Neural crest cell (in vitro differentiated cells): ENCODE measurements around the gene UGT1A10. TPM values are rescaled to one million over a fixed set of nuclear protein-coding genes. Genes with fewer than 3 reads are reported as not detected.

Experiments
- DNase-seq: peaks from one replicate; pipeline ENCODE4 v3.0.0; 2021; ENCODE audit warnings: low read depth, mixed read lengths, low spot score
- H3K27ac Mint-ChIP-seq: one replicate; pipeline ENCODE4 v1.8.0; 2021; ENCODE audit warnings: mild to moderate bottlenecking, mixed read lengths; ENCODE audit not compliant: unreplicated experiment
- H3K27me3 Mint-ChIP-seq: 2 replicates; pipeline ENCODE4 v1.8.0; 2021; ENCODE audit warnings: low read depth, mild to moderate bottlenecking, mixed read lengths
- H3K36me3 Mint-ChIP-seq: 2 replicates; pipeline ENCODE4 v1.8.0; 2021; ENCODE audit warnings: low read depth, mild to moderate bottlenecking, mixed read lengths
- H3K4me1 Mint-ChIP-seq: 2 replicates; pipeline ENCODE4 v1.8.0; 2021; ENCODE audit warnings: mixed read lengths
- H3K4me3 Mint-ChIP-seq: one replicate; pipeline ENCODE4 v1.8.0; 2021; ENCODE audit warnings: mild to moderate bottlenecking, mixed read lengths
- H3K9me3 Mint-ChIP-seq: 2 replicates; pipeline ENCODE4 v1.8.0; 2021; ENCODE audit warnings: mixed read lengths
- total RNA-seq: library from RNA; stranded (reverse); gene quantifications from 2 replicates; pipeline ENCODE4 v1.2.1, GENCODE V29; 2021
- TF ChIP-seq, protein P1 (sequence below): fragments of 200-600 bp; sonication (generic); conservative IDR thresholded peaks from 2 replicates; pipeline ENCODE4 v1.5.0; 2021; ENCODE audit warnings: antibody characterized with exemption, mild to moderate bottlenecking

UGT1A10 gene
- total RNA-seq, 1 donor from 2014 or later = not detected

DNA sequence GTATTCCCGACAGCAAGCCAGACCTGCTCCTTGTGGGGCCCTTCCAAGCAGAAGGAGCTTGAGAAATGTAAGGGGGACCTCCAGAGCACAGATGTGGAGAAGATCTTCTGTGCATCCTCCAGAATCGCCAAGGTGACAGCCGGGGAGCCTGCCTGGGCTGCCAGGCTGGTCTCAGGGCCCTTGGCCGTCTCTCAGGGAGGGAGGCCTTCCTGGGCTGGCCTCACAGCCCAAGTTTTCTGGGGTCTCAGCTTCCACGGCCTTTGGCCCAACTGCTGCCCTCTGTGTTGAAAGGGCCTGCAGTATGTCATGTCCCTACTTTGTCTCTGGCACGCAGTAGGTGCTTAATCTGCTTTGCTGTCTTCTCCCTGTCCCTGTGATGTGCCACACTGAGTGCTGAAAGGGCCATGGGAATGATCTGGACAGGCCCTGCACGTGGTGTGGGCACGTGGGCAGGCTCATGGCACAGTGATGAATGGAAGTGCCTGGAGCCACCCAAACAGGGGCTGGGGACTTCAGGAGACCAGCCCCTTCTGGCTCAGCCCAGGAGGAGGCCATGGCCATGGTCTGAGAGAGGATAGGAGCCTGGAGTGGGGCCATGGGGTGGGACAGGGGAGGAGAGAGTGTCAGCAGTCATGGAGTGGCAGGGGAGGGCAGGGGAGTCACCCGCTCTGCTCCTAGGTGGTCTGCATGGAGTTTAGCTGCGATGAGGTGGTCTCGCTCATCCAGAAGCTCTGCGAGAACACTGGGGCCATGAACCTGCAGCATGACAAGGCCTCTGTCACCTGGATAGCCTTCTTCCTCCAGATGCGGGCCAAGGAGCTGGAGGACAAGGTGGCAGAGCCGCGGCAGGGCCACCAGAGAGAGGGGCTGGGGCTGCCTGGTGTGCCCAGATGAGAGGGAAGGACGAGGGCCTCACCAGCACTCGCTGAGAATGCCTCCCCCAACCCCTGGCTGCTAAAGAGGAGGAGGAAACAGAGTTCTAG lies 182.7 kb downstream of the UGT1A10 start:
- H3K27ac Mint-ChIP-seq = no peak overlapping the region
- no peaks in the 10 kb centered on the region for H3K9me3 Mint-ChIP-seq
- H3K4me3 Mint-ChIP-seq = no peak overlapping the region
- TF ChIP-seq, protein P1, sequence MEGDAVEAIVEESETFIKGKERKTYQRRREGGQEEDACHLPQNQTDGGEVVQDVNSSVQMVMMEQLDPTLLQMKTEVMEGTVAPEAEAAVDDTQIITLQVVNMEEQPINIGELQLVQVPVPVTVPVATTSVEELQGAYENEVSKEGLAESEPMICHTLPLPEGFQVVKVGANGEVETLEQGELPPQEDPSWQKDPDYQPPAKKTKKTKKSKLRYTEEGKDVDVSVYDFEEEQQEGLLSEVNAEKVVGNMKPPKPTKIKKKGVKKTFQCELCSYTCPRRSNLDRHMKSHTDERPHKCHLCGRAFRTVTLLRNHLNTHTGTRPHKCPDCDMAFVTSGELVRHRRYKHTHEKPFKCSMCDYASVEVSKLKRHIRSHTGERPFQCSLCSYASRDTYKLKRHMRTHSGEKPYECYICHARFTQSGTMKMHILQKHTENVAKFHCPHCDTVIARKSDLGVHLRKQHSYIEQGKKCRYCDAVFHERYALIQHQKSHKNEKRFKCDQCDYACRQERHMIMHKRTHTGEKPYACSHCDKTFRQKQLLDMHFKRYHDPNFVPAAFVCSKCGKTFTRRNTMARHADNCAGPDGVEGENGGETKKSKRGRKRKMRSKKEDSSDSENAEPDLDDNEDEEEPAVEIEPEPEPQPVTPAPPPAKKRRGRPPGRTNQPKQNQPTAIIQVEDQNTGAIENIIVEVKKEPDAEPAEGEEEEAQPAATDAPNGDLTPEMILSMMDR = no peak
- no peaks in the 10 kb centered on the region for H3K27me3 Mint-ChIP-seq
- H3K36me3 Mint-ChIP-seq = no peaks in the 10 kb centered on the region
- H3K4me1 Mint-ChIP-seq = peaks cover 12% of the 10 kb centered on the region
- DNase-seq = no peak

DNA sequence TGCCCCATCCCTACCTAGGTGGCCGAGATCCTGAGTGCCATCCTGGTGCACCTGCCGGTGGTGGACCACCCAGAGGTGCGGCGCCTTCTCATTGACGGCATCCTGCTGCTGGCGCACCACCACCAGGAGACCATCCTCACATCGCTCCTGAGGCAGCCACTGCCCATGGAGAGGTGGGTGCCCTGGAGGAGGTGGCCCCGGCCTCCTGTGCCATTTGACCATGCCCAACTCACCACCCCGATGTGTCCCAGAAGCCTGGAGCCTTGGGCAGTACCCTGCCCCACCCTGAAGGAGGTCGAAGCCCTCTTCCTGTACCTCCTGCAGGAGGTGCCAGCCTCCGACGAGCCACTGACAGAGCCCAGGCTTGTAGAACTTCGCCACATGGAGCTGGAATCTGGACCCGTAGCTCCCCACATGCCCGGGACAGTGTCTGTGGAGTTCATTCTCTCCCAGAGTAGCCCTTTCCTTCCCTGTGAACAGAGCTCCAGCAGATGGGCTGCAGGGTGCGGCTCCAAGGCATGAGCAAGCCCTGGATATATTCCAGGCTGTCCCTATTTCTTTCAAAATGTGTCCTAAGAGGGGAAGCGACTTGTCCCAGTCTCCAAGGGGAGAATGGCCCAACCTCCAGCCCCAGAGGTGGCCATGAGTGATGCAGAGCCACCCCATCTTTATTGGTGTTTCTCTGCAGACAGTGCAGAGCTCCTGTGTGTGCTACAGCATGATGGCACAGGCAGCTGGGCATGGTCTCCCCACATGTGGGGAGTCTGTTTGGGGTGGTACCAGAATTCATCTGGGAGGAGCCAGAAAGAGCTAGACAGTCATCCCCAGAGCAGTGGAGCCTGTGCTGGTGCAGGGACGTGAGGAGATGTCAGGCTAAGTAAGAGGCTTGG lies 183.9 kb downstream of the UGT1A10 start:
- H3K36me3 Mint-ChIP-seq = no peaks in the 10 kb centered on the region
- H3K27me3 Mint-ChIP-seq = no peaks in the 10 kb centered on the region
- TF ChIP-seq, protein P1 = no peak
- H3K27ac Mint-ChIP-seq = peak overlapping the region; percentile 57
- H3K4me1 Mint-ChIP-seq = peaks cover 12% of the 10 kb centered on the region
- H3K4me3 Mint-ChIP-seq = no peak overlapping the region
- H3K9me3 Mint-ChIP-seq = no peaks in the 10 kb centered on the region
- no peak for DNase-seq

DNA sequence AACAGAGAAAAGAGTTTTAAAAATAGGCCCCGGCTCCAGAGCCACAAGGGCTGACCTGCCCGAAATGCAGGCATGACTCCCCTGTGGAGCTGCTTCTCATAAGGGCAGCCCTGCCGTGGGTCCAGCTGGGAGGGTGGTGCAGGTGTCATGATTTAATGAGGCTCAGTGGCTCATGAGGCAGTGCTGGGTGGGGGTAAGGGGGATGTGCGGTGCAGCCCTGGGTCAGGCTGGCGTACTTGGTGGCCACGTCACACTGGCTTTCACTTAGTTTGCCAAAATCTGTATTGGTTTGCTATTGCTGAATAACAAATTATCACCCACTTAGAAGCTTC lies 184.5 kb downstream of the UGT1A10 start:
- Mint-ChIP-seq H3K36me3 (no peaks in the 10 kb centered on the region), H3K4me3 (no peak overlapping the region), H3K27ac (no peak overlapping the region), H3K27me3 (no peaks in the 10 kb centered on the region), H3K4me1 (peaks cover 12% of the 10 kb centered on the region), H3K9me3 (no peaks in the 10 kb centered on the region)
- TF ChIP-seq, protein P1 = no peak
- no peak for DNase-seq

DNA sequence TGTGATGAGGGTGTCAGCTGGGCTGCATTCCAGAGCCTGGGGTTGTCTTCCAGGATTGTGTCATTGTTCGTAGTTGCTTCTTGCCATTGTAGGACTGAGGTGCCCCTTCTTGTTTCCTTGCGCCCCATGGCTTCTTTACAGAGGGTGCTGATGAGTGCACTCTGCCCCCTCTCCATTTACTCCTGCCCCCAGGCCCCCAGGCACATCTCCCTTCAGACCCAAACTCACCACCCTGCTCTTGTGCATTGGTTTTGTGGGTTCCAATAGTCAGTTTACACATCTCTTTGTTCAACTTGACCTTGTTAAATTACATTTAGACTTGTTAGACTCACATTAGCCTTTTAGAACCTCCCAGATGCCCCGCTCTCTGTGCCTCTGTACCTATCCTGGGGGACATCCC lies 184.9 kb downstream of the UGT1A10 start:
- no peak for DNase-seq
- H3K9me3 Mint-ChIP-seq = no peaks in the 10 kb centered on the region

DNA sequence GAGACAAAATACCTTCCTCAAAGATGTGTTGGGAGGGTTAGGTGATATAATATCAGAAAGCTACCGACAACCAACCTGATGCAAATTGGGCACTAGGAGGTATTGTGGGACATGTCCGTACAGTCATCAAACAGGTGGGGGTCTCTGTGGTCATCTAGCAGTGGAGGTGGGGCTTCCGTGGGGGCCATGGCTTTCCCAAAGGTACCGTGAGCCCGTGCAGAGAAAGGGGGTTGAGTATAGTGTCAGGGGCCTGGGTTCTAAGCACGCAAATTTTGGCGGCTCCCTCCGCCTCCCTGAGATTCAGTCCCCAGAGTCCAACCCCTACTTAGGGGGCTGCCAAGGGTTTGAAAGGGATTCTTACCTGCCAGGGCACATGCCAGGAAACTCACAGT lies 185.5 kb downstream of the UGT1A10 start:
- Mint-ChIP-seq H3K4me1 (peaks cover 4% of the 10 kb centered on the region), H3K27me3 (no peaks in the 10 kb centered on the region), H3K9me3 (no peaks in the 10 kb centered on the region), H3K36me3 (no peaks in the 10 kb centered on the region), H3K27ac (no peak overlapping the region), H3K4me3 (no peak overlapping the region)
- TF ChIP-seq, protein P1 = no peak
- no peak for DNase-seq

More for the DNA sequence above, 184.9 kb downstream of the UGT1A10 start:
- TF ChIP-seq, protein P1 = no peak
- no peak overlapping the region for H3K27ac Mint-ChIP-seq
- peaks cover 9% of the 10 kb centered on the region for H3K4me1 Mint-ChIP-seq
- no peak overlapping the region for H3K4me3 Mint-ChIP-seq
- no peaks in the 10 kb centered on the region for H3K36me3 Mint-ChIP-seq
- no peaks in the 10 kb centered on the region for H3K27me3 Mint-ChIP-seq
